GM23338 (cell line): ENCODE data around the gene CYP26C1.

Experiments used
- CREB1 ChIP-seq: fragments of 250-450 bp; sonication (Bioruptor Pico); IDR thresholded peaks from 2 replicates; pipeline ENCODE4 v1.5.0; 2020; ENCODE audit warnings: low read depth, mild to moderate bottlenecking, moderate library complexity
- CTCF ChIP-seq, 2 experiments: fragments of 200-600 bp in 1 of 2; sonication (generic) in 1 of 2; conservative IDR thresholded peaks; 2 replicates each; pipeline versions ENCODE4 v1.5.1 to v1.6.1; 2016 to 2017; ENCODE audit warnings: antibody characterized with exemption in 2 of 2, low read depth in 2 of 2, mild to moderate bottlenecking in 2 of 2, moderate library complexity in 1 of 2
- EZH2 ChIP-seq: fragments of 200-600 bp; sonication (generic); IDR thresholded peaks from one replicate; pipeline ENCODE4 v1.8.0; 2017; ENCODE audit warnings: antibody characterized with exemption, mild to moderate bottlenecking, low read depth; ENCODE audit not compliant: unreplicated experiment
- EZH2phosphoT487 ChIP-seq: fragments of 200-600 bp; sonication (generic); IDR thresholded peaks from one replicate; pipeline ENCODE4 v1.8.1; 2018; ENCODE audit warnings: antibody characterized with exemption; ENCODE audit not compliant: unreplicated experiment
- JUNB ChIP-seq: IDR thresholded peaks from one replicate; pipeline ENCODE4 v1.6.1; 2016; ENCODE audit warnings: antibody characterized with exemption; ENCODE audit not compliant: unreplicated experiment
- POLR2AphosphoS5 ChIP-seq: IDR thresholded peaks from 2 replicates; pipeline ENCODE4 v1.6.1; 2016; ENCODE audit warnings: antibody characterized with exemption, low read depth
- STAT1 ChIP-seq: IDR thresholded peaks from one replicate; pipeline ENCODE4 v1.6.1; 2016; ENCODE audit warnings: antibody characterized with exemption; ENCODE audit not compliant: unreplicated experiment
- ZNF114 ChIP-seq: fragments of 250-450 bp; sonication (Bioruptor Pico); IDR thresholded peaks from 2 replicates; pipeline ENCODE4 v1.5.0; 2020; ENCODE audit warnings: mild to moderate bottlenecking, moderate library complexity
- ZNF331 ChIP-seq: fragments of 250-450 bp; sonication (Bioruptor Pico); IDR thresholded peaks from 2 replicates; pipeline ENCODE4 v1.5.0; 2020; ENCODE audit warnings: low read depth, mild to moderate bottlenecking, moderate library complexity
- ZNF462 ChIP-seq: fragments of 250-450 bp; sonication (Bioruptor Pico); IDR thresholded peaks from 2 replicates; pipeline ENCODE4 v1.5.0; 2020; ENCODE audit warnings: mild to moderate bottlenecking, moderate library complexity
- TF ChIP-seq, protein P1 (sequence below): IDR thresholded peaks from one replicate; pipeline ENCODE4 v1.6.1; 2018; ENCODE audit warnings: antibody characterized with exemption; ENCODE audit not compliant: unreplicated experiment
- TF ChIP-seq, protein P2 (sequence below): IDR thresholded peaks from 2 replicates; pipeline ENCODE4 v1.6.1; 2016; ENCODE audit warnings: antibody characterized with exemption

DNA sequence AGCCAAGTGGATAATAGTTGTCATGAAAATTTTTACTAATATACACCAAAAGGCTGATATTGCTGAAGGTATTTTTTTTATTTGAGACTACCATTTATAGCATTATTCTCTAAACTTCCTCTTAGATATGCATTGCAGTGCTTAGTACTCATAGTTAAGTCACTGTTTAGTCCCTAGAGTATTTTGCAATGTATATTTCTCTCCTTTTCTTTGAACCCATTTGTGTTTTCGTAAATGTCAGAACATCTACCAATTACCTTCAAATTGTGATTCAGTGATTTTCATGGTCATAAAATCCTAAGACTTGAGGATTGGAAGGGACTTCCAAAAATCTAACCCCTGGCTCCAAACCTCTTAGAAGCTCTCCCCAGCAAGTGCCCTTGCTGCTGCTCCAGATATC, 21.5 kb upstream of the CYP26C1 start:
- no peak for TF ChIP-seq POLR2AphosphoS5
- TF ChIP-seq CTCF (conservative IDR thresholded peaks at IDR 0.05; ENCODE audit: low read depth in 2 of 2), result no peak
- TF ChIP-seq CREB1, result no peak
- no peak for TF ChIP-seq EZH2phosphoT487
- TF ChIP-seq, protein P1, sequence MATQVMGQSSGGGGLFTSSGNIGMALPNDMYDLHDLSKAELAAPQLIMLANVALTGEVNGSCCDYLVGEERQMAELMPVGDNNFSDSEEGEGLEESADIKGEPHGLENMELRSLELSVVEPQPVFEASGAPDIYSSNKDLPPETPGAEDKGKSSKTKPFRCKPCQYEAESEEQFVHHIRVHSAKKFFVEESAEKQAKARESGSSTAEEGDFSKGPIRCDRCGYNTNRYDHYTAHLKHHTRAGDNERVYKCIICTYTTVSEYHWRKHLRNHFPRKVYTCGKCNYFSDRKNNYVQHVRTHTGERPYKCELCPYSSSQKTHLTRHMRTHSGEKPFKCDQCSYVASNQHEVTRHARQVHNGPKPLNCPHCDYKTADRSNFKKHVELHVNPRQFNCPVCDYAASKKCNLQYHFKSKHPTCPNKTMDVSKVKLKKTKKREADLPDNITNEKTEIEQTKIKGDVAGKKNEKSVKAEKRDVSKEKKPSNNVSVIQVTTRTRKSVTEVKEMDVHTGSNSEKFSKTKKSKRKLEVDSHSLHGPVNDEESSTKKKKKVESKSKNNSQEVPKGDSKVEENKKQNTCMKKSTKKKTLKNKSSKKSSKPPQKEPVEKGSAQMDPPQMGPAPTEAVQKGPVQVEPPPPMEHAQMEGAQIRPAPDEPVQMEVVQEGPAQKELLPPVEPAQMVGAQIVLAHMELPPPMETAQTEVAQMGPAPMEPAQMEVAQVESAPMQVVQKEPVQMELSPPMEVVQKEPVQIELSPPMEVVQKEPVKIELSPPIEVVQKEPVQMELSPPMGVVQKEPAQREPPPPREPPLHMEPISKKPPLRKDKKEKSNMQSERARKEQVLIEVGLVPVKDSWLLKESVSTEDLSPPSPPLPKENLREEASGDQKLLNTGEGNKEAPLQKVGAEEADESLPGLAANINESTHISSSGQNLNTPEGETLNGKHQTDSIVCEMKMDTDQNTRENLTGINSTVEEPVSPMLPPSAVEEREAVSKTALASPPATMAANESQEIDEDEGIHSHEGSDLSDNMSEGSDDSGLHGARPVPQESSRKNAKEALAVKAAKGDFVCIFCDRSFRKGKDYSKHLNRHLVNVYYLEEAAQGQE, result no peak
- no peak for TF ChIP-seq EZH2
- no peak for TF ChIP-seq STAT1
- no peak for TF ChIP-seq ZNF114
- TF ChIP-seq ZNF462, result no peak
- TF ChIP-seq ZNF331 (CRISPR knock-in tag), result no peak
- TF ChIP-seq JUNB, result no peak
- TF ChIP-seq, protein P2, sequence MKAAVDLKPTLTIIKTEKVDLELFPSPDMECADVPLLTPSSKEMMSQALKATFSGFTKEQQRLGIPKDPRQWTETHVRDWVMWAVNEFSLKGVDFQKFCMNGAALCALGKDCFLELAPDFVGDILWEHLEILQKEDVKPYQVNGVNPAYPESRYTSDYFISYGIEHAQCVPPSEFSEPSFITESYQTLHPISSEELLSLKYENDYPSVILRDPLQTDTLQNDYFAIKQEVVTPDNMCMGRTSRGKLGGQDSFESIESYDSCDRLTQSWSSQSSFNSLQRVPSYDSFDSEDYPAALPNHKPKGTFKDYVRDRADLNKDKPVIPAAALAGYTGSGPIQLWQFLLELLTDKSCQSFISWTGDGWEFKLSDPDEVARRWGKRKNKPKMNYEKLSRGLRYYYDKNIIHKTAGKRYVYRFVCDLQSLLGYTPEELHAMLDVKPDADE, result no peak
